PC-9 (cell line): ENCODE results near the gene GADD45G.

Experiments used
- CTCF ChIP-seq: fragments of 200-600 bp; sonication (generic); conservative IDR thresholded peaks from 2 replicates; pipeline ENCODE4 v1.6.1; 2017; ENCODE audit warnings: mixed run types, antibody characterized with exemption, mild to moderate bottlenecking, moderate library complexity
- EZH2 ChIP-seq: fragments of 200-600 bp; sonication (generic); IDR thresholded peaks from 2 replicates; pipeline ENCODE4 v1.8.0; 2017; ENCODE audit warnings: antibody characterized with exemption, low read depth

- TF ChIP-seq CTCF (no peak), EZH2 (no peak)
Observed at GRCh38 chr9:89591274-89592212, 13.3 kb upstream of the GADD45G start.
